ENCODE results near the gene DTWD2.
"Not testable (repeated sequence)": the region's sequence is repeated elsewhere in the genome, so short reads cannot be mapped to it uniquely, and the experiment has no call there.

Gene DTWD2

DNA sequence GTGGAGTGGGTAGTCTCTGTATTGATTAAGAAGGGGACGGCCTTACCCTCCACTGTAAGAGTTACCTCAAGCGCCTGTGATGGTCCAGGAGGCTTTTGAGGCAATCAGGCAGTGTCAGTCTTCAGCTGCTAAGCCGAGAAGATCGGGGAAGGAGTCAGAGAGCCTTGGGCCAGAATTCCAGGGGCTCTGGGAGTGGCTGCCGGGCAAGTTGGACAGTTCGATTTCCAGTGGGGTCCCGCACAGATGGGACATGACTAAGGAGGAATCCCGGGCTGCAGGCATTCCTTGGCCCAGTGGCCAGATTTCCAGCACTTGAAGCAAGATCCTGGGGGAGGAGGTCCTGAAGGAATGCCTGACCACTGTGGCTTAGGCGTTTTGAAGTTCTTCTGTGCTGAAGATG is 38.0 kb downstream of the DTWD2 start:
- DNase-seq (ENCODE audit: low read depth in 3 of 3), result not testable (repeated sequence)

- no peak for DNase-seq (ENCODE audit: low read depth in 3 of 3)
These were observed 42.1 kb downstream of the DTWD2 start for GRCh38 chr5:118946138-118946800.

- DNase-seq (ENCODE audit: low read depth in 3 of 3), result no peak
These were observed 50.8 kb downstream of the DTWD2 start for GRCh38 chr5:118937393-118938061.

DNA sequence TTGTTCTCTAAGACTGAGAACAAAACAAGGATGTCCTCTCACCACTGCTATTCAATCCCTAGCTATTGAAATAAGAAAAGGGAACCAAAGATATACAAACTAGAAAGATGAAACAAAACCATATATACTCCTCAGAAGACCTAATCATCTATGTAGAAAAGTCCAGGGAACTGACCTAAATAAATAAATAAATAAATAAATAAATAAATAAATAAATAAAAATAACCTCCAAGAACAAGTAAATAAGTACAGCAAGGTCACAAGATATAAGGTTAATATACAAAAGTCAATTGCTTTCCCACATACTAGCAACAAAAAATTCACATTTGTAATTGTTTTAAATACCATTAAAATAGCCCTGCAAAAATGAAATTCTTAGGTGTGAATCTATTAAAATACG is 54.6 kb downstream of the DTWD2 start:
- no peak for DNase-seq (ENCODE audit: low read depth in 3 of 3)

DNA sequence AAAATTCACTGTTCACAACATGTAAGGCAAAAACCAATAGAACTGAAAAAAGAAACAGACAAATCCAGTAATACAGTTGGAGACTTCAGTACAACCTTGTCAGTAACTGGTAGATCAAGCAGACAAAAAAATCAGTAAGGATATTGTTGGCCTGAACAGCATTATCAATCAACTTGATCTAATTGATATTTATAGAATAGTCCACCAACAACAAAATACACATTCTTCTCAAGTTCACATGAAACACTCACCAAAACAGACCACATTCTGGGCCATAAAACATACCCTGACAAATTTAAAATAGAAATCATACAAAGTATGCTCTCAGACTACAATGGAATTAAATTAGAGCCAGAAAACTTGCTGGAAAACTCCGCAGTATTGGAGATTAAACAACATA is 56.8 kb downstream of the DTWD2 start:
- DNase-seq (ENCODE audit: low read depth in 3 of 3), result no peak

GRCh38 chr5:118924006-118924389 is 64.3 kb downstream of the DTWD2 start:
- no peak for DNase-seq (ENCODE audit: low read depth in 3 of 3)

DNA sequence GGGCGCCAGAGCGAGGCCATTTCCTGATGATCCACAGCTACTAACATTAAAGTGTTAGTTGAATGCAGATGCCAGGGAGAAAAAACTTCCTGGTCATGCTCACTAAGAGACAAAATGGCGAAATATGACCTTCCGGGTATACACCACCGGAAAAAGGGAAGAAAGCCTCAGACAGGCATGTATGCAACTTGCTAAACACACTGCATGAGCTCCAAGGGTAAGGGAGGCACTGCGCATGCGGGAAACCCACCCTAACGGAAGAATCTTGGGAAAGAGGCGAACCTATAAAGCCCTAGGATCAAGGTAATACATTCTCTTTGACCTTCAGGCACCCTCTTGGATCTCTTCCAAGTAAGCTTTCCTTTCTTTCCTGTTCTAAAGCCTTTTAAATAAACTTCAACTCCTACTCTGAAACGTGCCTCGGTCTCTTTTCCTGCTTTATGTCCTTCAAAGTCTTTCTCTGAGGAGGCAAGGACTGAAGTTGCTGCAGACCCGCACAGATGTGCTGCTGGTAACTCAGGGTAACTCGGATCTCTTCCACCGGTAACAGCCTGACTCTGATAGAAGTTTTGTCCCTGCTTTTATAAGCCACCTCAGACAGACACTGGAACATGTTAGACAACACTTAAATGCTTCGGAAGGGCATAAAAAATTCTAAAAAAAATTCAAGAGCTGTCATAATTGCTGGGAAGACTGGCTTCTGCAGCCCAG is 64.9 kb downstream of the DTWD2 start:
- DNase-seq (ENCODE audit: low read depth in 3 of 3), result no peak

GRCh38 chr5:118921866-118922265 is 66.5 kb downstream of the DTWD2 start:
- DNase-seq (ENCODE audit: low read depth in 3 of 3), result no peak

DNA sequence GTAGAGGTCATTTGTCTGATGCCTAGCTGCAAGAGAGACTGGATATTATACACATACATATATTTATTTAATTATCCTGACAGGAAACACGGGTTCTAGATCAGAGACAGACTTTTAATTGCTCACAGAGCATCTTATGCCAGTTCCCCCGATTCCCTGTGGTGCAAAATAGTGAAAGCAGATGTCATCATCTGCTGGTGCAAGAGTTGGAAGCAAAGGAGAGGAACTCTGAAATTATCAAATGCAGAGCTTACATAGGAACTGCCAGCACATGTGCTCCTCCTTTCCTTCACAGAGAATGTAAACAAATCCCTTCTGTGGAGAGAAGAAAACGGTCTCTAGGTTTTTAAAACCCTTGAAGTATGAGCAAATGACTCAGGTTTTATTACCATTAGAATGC is 69.3 kb downstream of the DTWD2 start:
- no peak for DNase-seq (ENCODE audit: low read depth in 3 of 3)

DNA sequence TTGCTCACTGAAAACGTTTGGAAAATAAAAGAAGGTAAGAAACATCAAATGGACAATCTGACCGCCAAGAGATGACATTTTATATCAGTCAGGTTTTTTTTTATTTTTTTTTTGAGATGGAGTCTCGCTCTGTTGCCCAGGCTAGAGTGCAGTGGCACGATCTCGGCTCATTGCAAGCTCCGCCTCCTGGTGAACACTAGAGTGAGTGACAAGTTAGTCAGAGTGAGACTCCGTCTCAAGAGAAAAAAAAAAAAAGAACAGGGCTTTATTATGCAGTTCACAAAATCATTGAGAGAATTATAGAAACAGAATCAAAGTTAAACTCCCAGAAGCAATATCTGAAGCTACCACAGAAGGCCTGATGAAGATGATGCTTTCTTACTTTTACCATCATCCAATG is 70.1 kb downstream of the DTWD2 start:
- no peak for DNase-seq (ENCODE audit: low read depth in 3 of 3)

DNA sequence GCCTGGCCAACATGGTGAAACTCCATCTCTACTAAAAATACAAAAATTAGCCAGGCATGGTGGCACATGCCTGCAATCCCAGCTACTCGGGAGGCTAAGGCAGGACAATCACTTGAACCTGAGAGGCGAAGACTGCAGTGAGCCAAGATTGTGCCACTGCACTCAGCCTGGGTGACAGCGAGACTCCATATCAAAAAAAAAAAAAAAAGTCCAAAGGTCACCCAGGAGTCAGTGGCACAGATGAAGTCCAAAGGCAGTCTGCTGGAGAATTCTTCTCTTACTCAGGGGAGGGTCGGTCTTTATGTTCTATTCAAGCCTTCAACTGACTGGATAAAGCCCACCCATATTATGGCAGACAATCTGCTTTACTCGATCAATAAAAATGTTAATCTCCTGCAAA is 80.8 kb downstream of the DTWD2 start:
- not testable (repeated sequence) for DNase-seq (ENCODE audit: low read depth in 3 of 3)

DNA sequence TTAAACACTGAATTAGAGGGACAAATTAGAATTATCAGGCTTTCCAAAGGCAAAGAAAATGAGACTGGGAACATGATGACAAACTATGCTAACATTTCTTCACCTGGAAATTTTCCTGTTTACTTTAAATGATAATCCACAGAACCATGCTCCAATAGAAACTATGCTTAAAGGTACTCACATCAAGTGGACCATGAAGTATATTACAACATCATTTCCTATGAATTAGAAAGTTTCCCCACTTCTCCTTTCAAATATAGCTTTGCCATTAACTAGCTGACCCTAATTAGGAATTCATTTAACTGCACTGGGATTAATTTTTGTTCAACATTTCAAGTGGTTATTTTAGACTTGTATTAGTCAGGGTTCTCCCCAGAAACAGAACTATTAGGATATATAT is 81.4 kb downstream of the DTWD2 start:
- DNase-seq (ENCODE audit: low read depth in 3 of 3), result no peak

DNA sequence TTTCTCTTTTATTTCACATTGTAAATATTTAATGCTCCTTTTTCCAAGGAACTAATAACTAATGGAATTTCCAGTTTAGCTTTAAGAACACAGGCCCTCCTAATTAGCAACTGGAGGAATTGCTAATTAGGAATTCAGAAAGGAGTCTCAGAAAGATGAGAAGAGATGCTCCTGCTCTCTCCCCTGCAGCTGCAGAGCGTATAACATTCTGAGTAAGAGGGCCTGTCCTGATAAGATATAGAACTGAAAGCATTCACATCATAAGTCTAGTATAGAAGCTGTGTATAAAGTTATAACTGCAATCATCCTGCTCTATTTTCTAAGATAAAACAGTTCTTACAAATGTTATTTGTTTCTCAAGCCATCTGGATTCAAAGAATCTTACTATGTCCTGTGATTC is 83.2 kb downstream of the DTWD2 start:
- DNase-seq (ENCODE audit: low read depth in 3 of 3), result no peak

GRCh38 chr5:118902656-118903438 is 85.5 kb downstream of the DTWD2 start:
- DNase-seq (ENCODE audit: low read depth in 3 of 3), result no peak

- no peak for DNase-seq (ENCODE audit: low read depth in 3 of 3)
These were observed 93.6 kb downstream of the DTWD2 start for GRCh38 chr5:118894709-118895108.

DNA sequence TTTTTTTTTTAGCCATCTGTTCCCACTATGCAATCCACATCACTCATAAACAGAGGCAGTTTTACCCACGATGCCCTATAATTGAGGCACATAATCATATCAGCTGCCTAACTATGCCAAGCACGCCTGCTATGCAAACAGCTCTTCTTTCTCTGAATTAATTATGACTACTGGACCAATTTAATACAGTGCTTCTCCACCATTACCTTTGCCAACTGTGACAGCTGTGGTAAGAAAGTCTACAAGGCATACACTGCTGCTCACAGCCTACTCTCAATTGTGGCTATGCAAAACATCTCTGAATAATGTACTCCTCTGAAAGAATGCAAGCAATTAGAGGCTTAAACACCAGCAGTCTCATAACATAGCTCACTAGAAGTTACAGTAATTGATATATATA is 97.1 kb downstream of the DTWD2 start:
- DNase-seq (ENCODE audit: low read depth in 3 of 3), result no peak

- DNase-seq (ENCODE audit: low read depth in 3 of 3), result no peak
These were observed 99.2 kb downstream of the DTWD2 start for GRCh38 chr5:118889165-118889564.

GRCh38 chr5:118888556-118888955 is 99.8 kb downstream of the DTWD2 start:
- DNase-seq (ENCODE audit: low read depth in 3 of 3), result no peak

- DNase-seq (ENCODE audit: low read depth in 3 of 3), result no peak
These were observed 105.0 kb downstream of the DTWD2 start for GRCh38 chr5:118883362-118883761.

GRCh38 chr5:118882666-118883065 is 105.7 kb downstream of the DTWD2 start:
- DNase-seq (ENCODE audit: low read depth in 3 of 3), result no peak

DNA sequence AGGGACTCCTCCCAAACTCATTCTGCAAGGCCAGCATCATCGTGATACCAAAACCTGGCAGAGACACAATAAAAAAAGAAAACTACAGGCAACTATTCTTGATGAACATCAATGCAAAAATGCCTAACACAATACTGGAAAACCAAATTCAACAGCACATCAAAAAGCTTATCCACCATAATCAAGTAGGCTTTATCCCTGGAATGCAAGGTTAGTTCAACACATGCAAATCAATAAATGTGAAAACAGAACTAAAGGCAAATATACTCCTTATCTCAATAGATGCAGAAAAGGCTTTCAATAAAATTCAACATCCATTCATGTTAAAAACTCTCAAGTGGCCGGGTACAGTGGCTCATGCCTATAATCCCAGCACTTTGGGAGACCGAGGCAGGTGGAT is 111.5 kb downstream of the DTWD2 start:
- DNase-seq (ENCODE audit: low read depth in 3 of 3), result not testable (repeated sequence)

DNA sequence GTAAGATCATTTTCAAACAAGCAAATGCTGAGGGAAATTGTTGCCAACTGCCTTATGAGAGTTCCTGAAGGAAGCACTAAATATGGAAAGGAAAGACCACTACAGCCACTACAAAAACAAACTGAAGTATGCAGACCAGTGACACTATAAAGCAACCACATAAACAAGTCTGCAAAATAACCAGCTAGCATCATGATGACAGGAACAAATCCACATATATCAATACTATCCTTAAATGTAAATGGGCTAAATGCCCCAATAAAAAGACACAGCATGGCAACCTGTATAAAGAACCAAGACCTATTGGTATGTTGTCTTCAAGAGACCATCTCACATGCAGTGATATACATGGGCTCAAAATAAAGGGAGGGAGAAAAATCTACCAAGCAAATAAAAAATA is 113.2 kb downstream of the DTWD2 start:
- DNase-seq (ENCODE audit: low read depth in 3 of 3), result no peak

Measured in stimulated activated CD4-positive, alpha-beta T cell treated with anti-CD3 and anti-CD28 coated beads, TNF-alpha, amount 100 ng/mL, for 48 hours (primary cell).